NCI-H1417 (cell line): ENCODE results near the gene POTED.
"Not testable (repeated sequence)": the region's sequence is repeated elsewhere in the genome, so short reads cannot be mapped to it uniquely, and the experiment has no call there.

ENCODE experiments used
- DNase-seq, 3 experiments: peaks; one replicate each; lab custom pipeline; 2025; lab: John Stamatoyannopoulos, UW

The POTED gene

DNA sequence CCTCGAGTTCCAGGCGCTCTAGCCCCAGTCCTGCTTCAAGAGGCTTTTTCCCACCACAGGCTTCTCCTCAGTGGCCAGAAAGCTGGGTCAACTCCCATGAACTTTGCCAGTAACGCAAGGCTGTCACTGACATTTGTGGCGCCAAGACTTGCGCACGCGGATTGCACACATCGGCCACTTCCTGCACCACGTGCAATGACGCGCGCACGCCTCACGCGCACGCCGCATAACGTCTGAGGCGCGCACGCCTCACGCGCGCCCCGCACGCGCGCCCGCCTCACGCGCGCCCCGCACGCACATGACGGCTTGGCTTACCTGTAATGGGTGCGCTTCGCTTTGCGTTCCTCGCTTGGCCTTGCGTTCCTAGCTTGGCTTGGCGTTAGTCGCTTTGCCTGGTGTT is at the start of gene POTED:
POTED (plus strand) TSS at position 301 of the 400 bp plus-strand sequence. CDS start 452 bp downstream, outside the sequence.
- DNase-seq = not testable (repeated sequence)

DNA sequence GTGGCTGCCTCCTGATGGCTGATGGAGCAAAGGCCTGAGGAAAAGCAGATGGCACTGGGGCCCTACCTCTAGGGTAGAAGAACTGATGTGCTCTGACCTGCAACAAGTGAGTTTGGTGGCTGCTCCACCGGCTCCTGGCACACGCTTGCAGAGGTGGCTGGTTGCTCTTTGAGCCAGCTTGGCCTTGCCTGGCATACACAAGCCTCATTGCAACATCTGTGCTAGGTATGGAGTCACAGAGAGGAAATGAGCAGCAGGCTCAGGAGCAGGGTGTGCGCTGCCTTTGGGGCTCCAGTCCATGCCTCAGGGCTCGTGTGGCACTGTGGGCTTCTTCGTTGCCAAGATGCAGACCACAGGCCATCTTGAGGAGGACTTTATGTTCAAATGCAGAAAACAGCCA is 40.5 kb downstream of the POTED start:
- not testable (repeated sequence) for DNase-seq

DNA sequence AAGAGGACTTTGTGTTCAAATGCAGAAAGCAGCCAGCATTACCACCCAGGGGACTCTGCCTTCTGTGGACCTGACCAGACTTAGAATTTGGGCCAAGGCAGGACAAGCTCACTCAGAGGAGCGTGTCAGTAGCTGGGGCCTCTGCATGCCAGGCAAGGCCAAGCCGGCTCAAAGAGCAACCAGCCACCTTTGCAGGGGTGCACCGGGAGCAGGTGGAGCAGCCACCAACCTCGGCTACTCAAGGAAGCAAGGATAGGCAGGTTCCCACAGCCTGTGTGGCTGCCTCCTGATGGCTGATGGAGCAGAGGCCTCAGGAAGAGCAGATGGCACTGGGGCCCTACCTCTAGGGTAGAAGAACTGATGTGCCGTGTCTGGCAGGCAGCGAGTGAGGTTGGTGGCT is 42.2 kb downstream of the POTED start:
- not testable (repeated sequence) for DNase-seq
